ENCODE data around the gene DHX8.

The DHX8 gene

DNA sequence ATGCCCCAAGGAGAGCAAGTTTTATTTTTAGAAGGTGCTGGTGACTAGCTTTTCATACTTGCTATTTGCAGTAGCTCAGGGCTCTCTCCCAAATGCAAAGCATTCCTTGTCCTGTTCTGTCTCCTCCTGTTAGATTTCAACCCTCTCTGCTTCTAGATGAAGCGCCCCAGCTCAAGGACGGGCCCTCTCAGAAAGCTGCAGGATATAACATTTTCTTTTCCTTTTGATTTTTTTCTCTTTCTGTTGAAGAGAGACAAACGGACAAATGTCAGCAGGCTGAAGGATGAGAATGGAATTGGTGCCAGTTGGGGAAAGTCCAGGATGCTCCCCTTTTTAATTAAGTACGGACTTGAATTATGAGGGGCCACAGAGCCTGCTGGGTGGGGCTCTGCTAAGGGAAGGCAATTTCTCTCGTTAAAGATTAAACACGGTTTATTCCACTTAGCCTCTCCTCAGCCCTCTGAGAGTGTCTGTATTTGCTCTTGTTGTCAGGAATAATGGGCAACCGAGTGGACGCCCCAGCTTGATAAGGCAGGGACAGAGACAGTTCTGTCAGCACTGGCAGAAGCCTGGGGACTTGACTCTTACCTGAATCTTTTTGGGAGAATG lies 68.6 kb downstream of the DHX8 start:
- Histone ChIP-seq H3K9ac (ENCODE audit: low read length in 5 of 5) (no peak overlapping the region), H3K9me3 (ENCODE audit: control insufficient read depth in 5 of 5, low read length in 5 of 5) (no peaks in the 10 kb centered on the region), H3K27me3 (ENCODE audit: control insufficient read depth in 5 of 5, insufficient read depth in 4 of 5, low read length in 5 of 5) (peaks cover 3 to 13% (median 7%) of the 10 kb centered on the region in 5 donors), H3K27ac (ENCODE audit: low read depth, low read length) (no peak overlapping the region), H3K4me3 (ENCODE audit: low read depth in 1 of 5, low read length in 5 of 5) (no peak overlapping the region), H3K36me3 (ENCODE audit: control insufficient read depth in 5 of 5, insufficient read depth in 5 of 5, low read length in 5 of 5) (no peaks in the 10 kb centered on the region), H3K4me1 (ENCODE audit: control insufficient read depth in 5 of 5, insufficient read depth in 5 of 5, low read length in 5 of 5) (peaks cover 0 to 14% (median 11%) of the 10 kb centered on the region in 5 donors)

- Histone ChIP-seq H3K9ac (ENCODE audit: low read length in 5 of 5) (no peak overlapping the region), H3K4me1 (ENCODE audit: control insufficient read depth in 5 of 5, insufficient read depth in 5 of 5, low read length in 5 of 5) (peaks cover 4 to 17% (median 14%) of the 10 kb centered on the region in 5 donors), H3K27ac (ENCODE audit: low read depth, low read length) (no peak overlapping the region), H3K9me3 (ENCODE audit: control insufficient read depth in 5 of 5, low read length in 5 of 5) (no peaks in the 10 kb centered on the region), H3K36me3 (ENCODE audit: control insufficient read depth in 5 of 5, insufficient read depth in 5 of 5, low read length in 5 of 5) (no peaks in the 10 kb centered on the region), H3K27me3 (ENCODE audit: control insufficient read depth in 5 of 5, insufficient read depth in 4 of 5, low read length in 5 of 5) (peaks cover 0 to 7% (median 3%) of the 10 kb centered on the region in 5 donors), H3K4me3 (ENCODE audit: low read depth in 1 of 5, low read length in 5 of 5) (no peak overlapping the region)
These were observed 69.8 kb downstream of the DHX8 start for GRCh38 chr17:43553573-43553972.

- no peak overlapping the region for H3K4me3 ChIP-seq (ENCODE audit: low read depth in 1 of 5, low read length in 5 of 5)
- no peaks in the 10 kb centered on the region for H3K27me3 ChIP-seq (ENCODE audit: control insufficient read depth in 5 of 5, insufficient read depth in 4 of 5, low read length in 5 of 5)
- H3K27ac ChIP-seq (ENCODE audit: low read depth, low read length): no peak overlapping the region
- no peaks in the 10 kb centered on the region for H3K36me3 ChIP-seq (ENCODE audit: control insufficient read depth in 5 of 5, insufficient read depth in 5 of 5, low read length in 5 of 5)
- H3K4me1 ChIP-seq (ENCODE audit: control insufficient read depth in 5 of 5, insufficient read depth in 5 of 5, low read length in 5 of 5): peaks cover 7 to 30% (median 27%) of the 10 kb centered on the region in 5 donors
- no peak overlapping the region for H3K9ac ChIP-seq (ENCODE audit: low read length in 5 of 5)
- H3K9me3 ChIP-seq (ENCODE audit: control insufficient read depth in 5 of 5, low read length in 5 of 5): no peaks in the 10 kb centered on the region
These were observed 71.1 kb downstream of the DHX8 start for GRCh38 chr17:43554857-43555256.

GRCh38 chr17:43556292-43556691 lies 72.5 kb downstream of the DHX8 start:
- H3K36me3 ChIP-seq (ENCODE audit: control insufficient read depth in 5 of 5, insufficient read depth in 5 of 5, low read length in 5 of 5): no peaks in the 10 kb centered on the region
- no peak overlapping the region for H3K4me3 ChIP-seq (ENCODE audit: low read depth in 1 of 5, low read length in 5 of 5)
- H3K27ac ChIP-seq (ENCODE audit: low read depth, low read length): no peak overlapping the region
- H3K4me1 ChIP-seq (ENCODE audit: control insufficient read depth in 5 of 5, insufficient read depth in 5 of 5, low read length in 5 of 5): peaks cover 7 to 31% (median 27%) of the 10 kb centered on the region in 5 donors
- no peaks in the 10 kb centered on the region for H3K9me3 ChIP-seq (ENCODE audit: control insufficient read depth in 5 of 5, low read length in 5 of 5)
- H3K27me3 ChIP-seq (ENCODE audit: control insufficient read depth in 5 of 5, insufficient read depth in 4 of 5, low read length in 5 of 5): no peaks in the 10 kb centered on the region
- no peak overlapping the region for H3K9ac ChIP-seq (ENCODE audit: low read length in 5 of 5)

DNA sequence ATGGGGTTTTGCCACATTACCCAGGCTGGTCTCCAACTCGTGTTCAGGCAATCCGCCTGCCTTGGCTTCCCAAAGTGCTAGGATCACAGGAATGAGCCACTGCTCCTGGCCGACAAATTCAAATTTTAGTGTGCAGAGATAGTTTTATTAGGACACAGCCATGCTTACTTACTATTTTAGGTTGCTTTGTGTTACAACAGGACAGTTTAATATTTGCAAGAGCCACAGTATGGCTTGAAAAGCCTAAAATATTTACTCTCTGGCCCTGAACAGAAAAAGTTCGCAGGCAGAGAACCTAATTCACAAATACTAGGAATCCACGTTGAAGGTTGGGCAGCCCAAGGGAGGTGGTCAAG lies 75.0 kb downstream of the DHX8 start:
- Histone ChIP-seq H3K4me3 (ENCODE audit: low read depth in 1 of 5, low read length in 5 of 5) (no peak overlapping the region), H3K9me3 (ENCODE audit: control insufficient read depth in 5 of 5, low read length in 5 of 5) (no peaks in the 10 kb centered on the region), H3K4me1 (ENCODE audit: control insufficient read depth in 5 of 5, insufficient read depth in 5 of 5, low read length in 5 of 5) (peaks cover 9 to 40% (median 35%) of the 10 kb centered on the region in 5 donors), H3K27ac (ENCODE audit: low read depth, low read length) (peak overlapping the region; percentile 33), H3K27me3 (ENCODE audit: control insufficient read depth in 5 of 5, insufficient read depth in 4 of 5, low read length in 5 of 5) (peaks cover 0 to 17% (median 9%) of the 10 kb centered on the region in 5 donors), H3K9ac (ENCODE audit: low read length in 5 of 5) (no peak overlapping the region), H3K36me3 (ENCODE audit: control insufficient read depth in 5 of 5, insufficient read depth in 5 of 5, low read length in 5 of 5) (no peaks in the 10 kb centered on the region)

- Histone ChIP-seq H3K9ac (ENCODE audit: low read length in 5 of 5) (no peak overlapping the region), H3K27me3 (ENCODE audit: control insufficient read depth in 5 of 5, insufficient read depth in 4 of 5, low read length in 5 of 5) (peaks cover 0 to 22% (median 11%) of the 10 kb centered on the region in 5 donors), H3K9me3 (ENCODE audit: control insufficient read depth in 5 of 5, low read length in 5 of 5) (no peaks in the 10 kb centered on the region), H3K36me3 (ENCODE audit: control insufficient read depth in 5 of 5, insufficient read depth in 5 of 5, low read length in 5 of 5) (no peaks in the 10 kb centered on the region), H3K27ac (ENCODE audit: low read depth, low read length) (peak overlapping the region; percentile 33), H3K4me3 (ENCODE audit: low read depth in 1 of 5, low read length in 5 of 5) (no peak overlapping the region), H3K4me1 (ENCODE audit: control insufficient read depth in 5 of 5, insufficient read depth in 5 of 5, low read length in 5 of 5) (peaks cover 9 to 40% (median 35%) of the 10 kb centered on the region in 5 donors)
These were observed 75.5 kb downstream of the DHX8 start for GRCh38 chr17:43559161-43559816.

DNA sequence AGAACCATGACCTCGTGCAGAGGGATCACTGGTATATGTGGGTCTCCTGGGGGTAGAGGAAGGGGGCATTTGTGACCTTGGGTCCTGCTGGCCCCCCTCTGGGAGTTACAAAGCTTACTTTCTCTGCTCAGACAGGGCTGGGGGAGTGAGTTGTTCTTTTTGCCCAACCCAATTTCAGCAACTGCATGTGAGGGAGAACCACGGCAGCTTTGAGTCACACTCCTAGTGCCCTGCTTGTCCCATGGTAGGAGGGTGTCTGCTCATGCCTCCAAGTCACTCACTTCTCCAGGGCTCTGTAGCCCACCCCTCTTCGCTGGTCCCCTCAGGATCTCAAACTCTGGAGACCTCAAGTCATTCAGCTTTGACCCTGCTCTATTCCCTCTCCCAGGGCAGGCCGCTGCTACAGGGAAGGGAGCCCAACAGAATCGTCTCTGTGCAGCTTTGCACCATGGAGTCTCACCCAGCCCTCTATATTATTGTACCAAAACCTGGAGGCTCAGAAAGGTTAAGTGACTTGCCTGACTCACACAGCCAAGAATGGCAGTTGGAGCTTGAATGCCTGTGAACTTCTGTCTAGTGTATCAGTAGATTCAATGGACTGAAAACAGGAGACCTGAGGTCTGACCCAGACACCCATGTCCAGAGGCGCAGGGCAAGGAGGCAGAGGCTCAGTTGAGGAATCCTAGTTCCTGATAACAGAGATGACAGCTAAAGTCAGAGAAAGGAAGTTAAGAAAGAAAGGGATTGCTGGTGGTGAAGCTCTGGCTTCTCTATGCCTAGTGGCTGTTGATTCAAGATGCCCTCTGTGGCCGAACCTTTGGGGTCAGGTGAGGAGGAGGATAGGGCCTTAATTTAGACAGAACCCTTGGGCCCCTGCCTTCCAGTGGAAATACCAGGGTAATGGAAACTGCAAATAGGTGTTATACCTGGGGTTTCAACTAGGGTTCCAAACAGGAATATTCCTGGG lies 77.0 kb downstream of the DHX8 start:
- H3K4me1 ChIP-seq (ENCODE audit: control insufficient read depth in 5 of 5, insufficient read depth in 5 of 5, low read length in 5 of 5): peaks cover 9 to 40% (median 35%) of the 10 kb centered on the region in 5 donors
- H3K9ac ChIP-seq (ENCODE audit: low read length in 5 of 5): no peak overlapping the region
- no peaks in the 10 kb centered on the region for H3K9me3 ChIP-seq (ENCODE audit: control insufficient read depth in 5 of 5, low read length in 5 of 5)
- peaks cover 0 to 27% (median 11%) of the 10 kb centered on the region in 5 donors for H3K27me3 ChIP-seq (ENCODE audit: control insufficient read depth in 5 of 5, insufficient read depth in 4 of 5, low read length in 5 of 5)
- no peak overlapping the region for H3K27ac ChIP-seq (ENCODE audit: low read depth, low read length)
- no peak overlapping the region for H3K4me3 ChIP-seq (ENCODE audit: low read depth in 1 of 5, low read length in 5 of 5)
- H3K36me3 ChIP-seq (ENCODE audit: control insufficient read depth in 5 of 5, insufficient read depth in 5 of 5, low read length in 5 of 5): no peaks in the 10 kb centered on the region

- peaks cover 9 to 29% (median 26%) of the 10 kb centered on the region in 5 donors for H3K4me1 ChIP-seq (ENCODE audit: control insufficient read depth in 5 of 5, insufficient read depth in 5 of 5, low read length in 5 of 5)
- no peaks in the 10 kb centered on the region for H3K36me3 ChIP-seq (ENCODE audit: control insufficient read depth in 5 of 5, insufficient read depth in 5 of 5, low read length in 5 of 5)
- H3K9ac ChIP-seq (ENCODE audit: low read length in 5 of 5): no peak overlapping the region
- H3K9me3 ChIP-seq (ENCODE audit: control insufficient read depth in 5 of 5, low read length in 5 of 5): no peaks in the 10 kb centered on the region
- H3K4me3 ChIP-seq (ENCODE audit: low read depth in 1 of 5, low read length in 5 of 5): no peak overlapping the region
- peaks cover 0 to 27% (median 11%) of the 10 kb centered on the region in 5 donors for H3K27me3 ChIP-seq (ENCODE audit: control insufficient read depth in 5 of 5, insufficient read depth in 4 of 5, low read length in 5 of 5)
- H3K27ac ChIP-seq (ENCODE audit: low read depth, low read length): no peak overlapping the region
These were observed 79.2 kb downstream of the DHX8 start for GRCh38 chr17:43562679-43563599.
